GM19397 (cell line): ENCODE measurements around the gene TLR7.

ENCODE experiments used
- ATAC-seq: cut with Tn5 transposase; IDR thresholded peaks from one replicate; pipeline ENCODE4 v1.9.1; 2021; ENCODE audit warnings: mild to moderate bottlenecking, moderate library complexity; ENCODE audit not compliant: unreplicated experiment

Gene TLR7

DNA sequence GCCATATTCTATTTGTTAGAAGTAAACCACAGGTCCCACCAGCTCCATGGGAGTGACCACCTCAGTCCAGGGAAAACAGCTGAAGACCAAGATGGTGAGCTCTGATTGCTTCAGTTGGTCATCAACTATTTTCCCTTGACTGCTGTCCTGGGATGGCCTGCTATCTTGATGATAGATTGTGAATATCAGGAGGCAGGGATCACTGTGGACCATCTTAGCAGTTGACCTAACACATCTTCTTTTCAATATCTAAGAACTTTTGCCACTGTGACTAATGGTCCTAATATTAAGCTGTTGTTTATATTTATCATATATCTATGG lies 55.7 kb downstream of the TLR7 start:
- no peak for ATAC-seq

DNA sequence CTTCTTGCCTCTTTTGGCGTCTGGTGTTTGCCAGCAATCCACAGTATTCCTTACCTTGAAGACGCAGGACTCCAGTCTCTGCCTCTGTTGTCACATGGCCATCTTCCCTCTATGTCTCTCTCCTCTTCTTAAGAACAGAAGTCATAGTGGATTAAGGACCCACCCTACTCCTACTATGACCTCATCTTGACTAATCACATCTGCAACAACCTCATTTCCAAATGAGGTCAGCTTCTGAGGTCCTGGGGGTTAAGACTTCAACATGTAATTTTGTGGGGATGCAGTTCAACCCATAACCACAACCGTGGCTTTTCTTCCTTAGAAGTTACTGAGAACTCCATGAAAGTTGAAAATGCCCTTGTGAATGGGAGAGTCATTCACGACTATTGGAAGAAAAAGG lies 62.8 kb downstream of the TLR7 start:
- no peak for ATAC-seq

- ATAC-seq, result no peak
These were observed 63.3 kb downstream of the TLR7 start for GRCh38 chrX:12930150-12930549.

- ATAC-seq, result no peak
These were observed 65.4 kb downstream of the TLR7 start for GRCh38 chrX:12932244-12932643.

DNA sequence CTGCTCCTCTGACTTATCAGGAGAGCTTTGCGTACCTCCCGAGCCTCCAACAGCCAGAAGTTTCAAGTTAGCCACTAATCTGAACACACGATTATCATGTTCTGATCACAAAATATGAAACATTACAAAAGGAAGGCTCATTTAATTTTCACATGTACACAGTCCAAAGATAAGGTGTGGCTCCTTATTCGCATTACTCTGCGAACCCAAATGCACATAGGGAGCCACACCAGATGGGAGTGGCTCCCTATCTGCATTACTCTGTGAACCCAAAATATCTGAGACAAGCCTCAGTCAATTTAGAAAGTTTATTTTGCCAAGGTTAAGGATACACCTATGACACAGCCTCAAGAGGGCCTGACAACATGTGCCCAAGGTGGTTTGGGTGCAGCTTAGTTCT lies 68.0 kb downstream of the TLR7 start:
- no peak for ATAC-seq

DNA sequence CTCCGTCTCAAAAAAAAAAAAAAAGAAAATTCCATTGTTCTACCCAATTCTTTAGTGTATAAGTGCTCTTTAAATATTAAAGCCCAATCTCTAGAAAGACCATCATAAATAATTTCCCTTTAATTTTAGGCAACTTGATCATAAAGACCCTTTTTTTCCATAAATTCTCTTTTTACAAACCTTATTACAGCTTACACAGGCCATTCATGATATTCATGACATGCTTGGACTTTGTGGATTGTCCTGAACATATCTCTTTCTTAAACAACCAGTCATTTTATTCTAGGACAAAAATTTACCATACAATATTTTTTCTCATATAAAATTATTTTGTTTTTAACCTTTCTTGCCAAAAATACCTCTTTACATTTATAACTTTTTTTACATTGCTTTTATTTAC lies 70.1 kb downstream of the TLR7 start:
- no peak for ATAC-seq
